ENCODE results near the gene CREB3L2.

Gene CREB3L2

GRCh38 chr7:137886281-137886680 is 115.6 kb downstream of the CREB3L2 start:
- in situ Hi-C loops (cut with MboI; ENCODE audit: low sequenced_read_pairs, unreplicated experiment), result no loop called here
- no peak for DNase-seq (ENCODE audit: low spot score)
- no peak for TF ChIP-seq CTCF (IDR thresholded peaks at IDR 0.05; ENCODE audit: borderline replicate concordance, control extremely low read depth, extremely low read depth, insufficient read depth, missing control alignments)

GRCh38 chr7:137885678-137886077 is 116.2 kb downstream of the CREB3L2 start:
- no peak for DNase-seq (ENCODE audit: low spot score)
- no peak for TF ChIP-seq CTCF (IDR thresholded peaks at IDR 0.05; ENCODE audit: borderline replicate concordance, control extremely low read depth, extremely low read depth, insufficient read depth, missing control alignments)
- in situ Hi-C loops (cut with MboI; ENCODE audit: low sequenced_read_pairs, unreplicated experiment), result no loop called here

GRCh38 chr7:137882806-137883205 is 119.1 kb downstream of the CREB3L2 start:
- no peak for TF ChIP-seq CTCF (IDR thresholded peaks at IDR 0.05; ENCODE audit: borderline replicate concordance, control extremely low read depth, extremely low read depth, insufficient read depth, missing control alignments)
- in situ Hi-C loops (cut with MboI; ENCODE audit: low sequenced_read_pairs, unreplicated experiment), result no loop called here

GRCh38 chr7:137882261-137882668 is 119.6 kb downstream of the CREB3L2 start:
- in situ Hi-C loops (cut with MboI; ENCODE audit: low sequenced_read_pairs, unreplicated experiment), result no loop called here
- no peak for TF ChIP-seq CTCF (IDR thresholded peaks at IDR 0.05; ENCODE audit: borderline replicate concordance, control extremely low read depth, extremely low read depth, insufficient read depth, missing control alignments)
- DNase-seq (ENCODE audit: low spot score), result peak; percentile 77

More at GRCh38 chr7:137882806-137883205, 119.1 kb downstream of the CREB3L2 start:
- no peak for DNase-seq (ENCODE audit: low spot score)

- TF ChIP-seq CTCF (IDR thresholded peaks at IDR 0.05; ENCODE audit: borderline replicate concordance, control extremely low read depth, extremely low read depth, insufficient read depth, missing control alignments), result no peak
- no peak for DNase-seq (ENCODE audit: low spot score)
- in situ Hi-C loops (cut with MboI; ENCODE audit: low sequenced_read_pairs, unreplicated experiment), result no loop called here
Measured at GRCh38 chr7:137881607-137882260, 120.2 kb downstream of the CREB3L2 start.

GRCh38 chr7:137880432-137880831 is 121.5 kb downstream of the CREB3L2 start:
- in situ Hi-C loops (cut with MboI; ENCODE audit: low sequenced_read_pairs, unreplicated experiment), result no loop called here
- no peak for DNase-seq (ENCODE audit: low spot score)
- TF ChIP-seq CTCF (IDR thresholded peaks at IDR 0.05; ENCODE audit: borderline replicate concordance, control extremely low read depth, extremely low read depth, insufficient read depth, missing control alignments), result no peak

Data from GM13976 (cell line).